Measurements from ENCODE around the gene MCC. TPM values are rescaled to one million over a fixed set of nuclear protein-coding genes. Genes with fewer than 3 reads are reported as not detected.

The MCC gene
- total and polyA plus RNA-seq, 4 donors, result 9.0 to 47.3 (median 14.7) TPM

DNA sequence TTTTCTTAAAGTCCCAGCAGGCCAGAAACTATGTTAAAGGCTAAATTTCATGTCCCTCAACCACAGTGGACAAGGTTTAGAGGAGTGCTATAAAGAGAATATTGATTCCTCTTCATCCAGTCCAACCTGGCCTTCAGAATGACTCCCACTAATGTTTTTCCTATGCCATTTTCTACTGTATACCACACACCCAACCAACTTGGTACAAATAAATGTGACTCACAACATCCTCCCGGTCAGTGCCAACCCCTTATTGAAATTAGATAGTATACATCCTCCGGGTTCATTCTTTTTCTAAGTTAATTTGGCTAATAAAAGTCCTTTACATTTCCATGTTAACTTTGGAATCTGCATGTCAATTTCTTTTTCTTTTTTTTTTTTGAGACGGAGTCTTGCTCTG is 268.6 kb downstream of the MCC start:
- TF ChIP-seq EGR1 (IDR thresholded peaks at IDR 0.05; ENCODE audit: low read depth in 2 of 2), result no peak
- TF ChIP-seq GABPA (IDR thresholded peaks at IDR 0.05 in 1 of 2, conservative IDR thresholded peaks at IDR 0.05 in 1 of 2), result no peak
- TF ChIP-seq FOXA1 (IDR thresholded peaks at IDR 0.05), result no peak
- TF ChIP-seq RAD21 (IDR thresholded peaks at IDR 0.05), result no peak
- TF ChIP-seq, protein P1, sequence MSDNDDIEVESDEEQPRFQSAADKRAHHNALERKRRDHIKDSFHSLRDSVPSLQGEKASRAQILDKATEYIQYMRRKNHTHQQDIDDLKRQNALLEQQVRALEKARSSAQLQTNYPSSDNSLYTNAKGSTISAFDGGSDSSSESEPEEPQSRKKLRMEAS (IDR thresholded peaks at IDR 0.05), result no peak
- no peak for TF ChIP-seq FOXA2 (IDR thresholded peaks at IDR 0.05)
- H3K27ac ChIP-seq (ENCODE audit: low read depth in 1 of 2, low read length in 2 of 2), result no peak overlapping the region
- 94% methylated on average over 2 of the region's 3 CpGs for WGBS

GRCh38 chr5:113218906-113219517 is 269.2 kb downstream of the MCC start:
- Histone ChIP-seq H3K9ac (ENCODE audit: low read depth in 1 of 2, low read length in 2 of 2) (peak overlapping the region; percentile 22 to 89), H3K36me3 (ENCODE audit: control insufficient read depth in 4 of 4, insufficient read depth in 3 of 4, low read depth in 1 of 4, low read length in 3 of 4) (no peaks in the 10 kb centered on the region), H3K4me1 (ENCODE audit: control insufficient read depth in 4 of 4, insufficient read depth in 4 of 4, low read length in 3 of 4) (peaks cover 0 to 22% (median 3%) of the 10 kb centered on the region in 4 donors), H3K4me3 (ENCODE audit: low read depth in 1 of 3, low read length in 3 of 3) (peak overlapping the region in 1 of 3 donors; percentile 11), H3K27ac (ENCODE audit: low read depth in 1 of 2, low read length in 2 of 2) (peak overlapping the region in 1 of 2 donors; percentile 75), H3K9me3 (ENCODE audit: control insufficient read depth in 4 of 4, low read length in 3 of 4) (no peaks in the 10 kb centered on the region), H3K27me3 (ENCODE audit: control insufficient read depth in 4 of 4, insufficient read depth in 4 of 4, low read length in 3 of 4) (no peaks in the 10 kb centered on the region)
- TF ChIP-seq REST (IDR thresholded peaks at IDR 0.05) (no peak), RAD21 (IDR thresholded peaks at IDR 0.05) (no peak), NR2F2 (IDR thresholded peaks at IDR 0.05) (peak; percentile 29), JUND (IDR thresholded peaks at IDR 0.05) (no peak)
- WGBS, result 22% methylated on average over 7 of the region's 7 CpGs
- no peak for DNase-seq (ENCODE audit: low spot score)

More for the DNA sequence above, 268.6 kb downstream of the MCC start:
- H3K4me1 ChIP-seq (ENCODE audit: control insufficient read depth in 4 of 4, insufficient read depth in 4 of 4, low read length in 3 of 4), result peaks cover 0 to 25% (median 7%) of the 10 kb centered on the region in 4 donors
- no peak overlapping the region for H3K9ac ChIP-seq (ENCODE audit: low read depth in 1 of 2, low read length in 2 of 2)
- no peaks in the 10 kb centered on the region for H3K9me3 ChIP-seq (ENCODE audit: control insufficient read depth in 4 of 4, low read length in 3 of 4)
- no peak overlapping the region for H3K4me3 ChIP-seq (ENCODE audit: low read depth in 1 of 3, low read length in 3 of 3)
- H3K36me3 ChIP-seq (ENCODE audit: control insufficient read depth in 4 of 4, insufficient read depth in 3 of 4, low read depth in 1 of 4, low read length in 3 of 4), result no peaks in the 10 kb centered on the region
- DNase-seq (ENCODE audit: low spot score), result no peak
- H3K27me3 ChIP-seq (ENCODE audit: control insufficient read depth in 4 of 4, insufficient read depth in 4 of 4, low read length in 3 of 4), result no peaks in the 10 kb centered on the region

DNA sequence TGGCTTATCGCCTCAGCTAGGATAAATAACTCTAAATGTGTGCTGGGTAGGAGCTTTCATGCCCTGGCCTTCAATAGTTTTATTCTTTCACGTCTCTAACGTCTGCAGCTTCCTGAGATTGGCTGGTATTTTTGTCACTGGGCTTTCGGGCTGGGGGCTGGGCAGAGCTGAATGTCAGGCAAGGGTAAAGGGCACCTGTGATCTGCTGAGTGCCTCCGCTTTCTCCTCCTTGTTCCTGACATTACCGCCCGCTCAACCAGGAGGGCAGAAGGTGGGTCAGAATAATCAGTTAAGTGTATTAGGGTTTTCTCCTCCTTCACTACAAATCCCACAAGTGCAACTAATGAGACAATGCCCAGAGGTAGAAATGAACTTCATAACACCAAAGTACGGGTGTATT is 270.1 kb downstream of the MCC start:
- no peaks in the 10 kb centered on the region for H3K36me3 ChIP-seq (ENCODE audit: control insufficient read depth in 4 of 4, insufficient read depth in 3 of 4, low read depth in 1 of 4, low read length in 3 of 4)
- H3K4me1 ChIP-seq (ENCODE audit: control insufficient read depth in 4 of 4, insufficient read depth in 4 of 4, low read length in 3 of 4), result peaks cover 0 to 22% (median 4%) of the 10 kb centered on the region in 4 donors
- peak overlapping the region; percentile 75 to 79 for H3K27ac ChIP-seq (ENCODE audit: low read depth in 1 of 2, low read length in 2 of 2)
- DNase-seq (ENCODE audit: low spot score), result no peak
- WGBS, result 26% methylated on average over 8 of the region's 8 CpGs
- H3K9me3 ChIP-seq (ENCODE audit: control insufficient read depth in 4 of 4, low read length in 3 of 4), result no peaks in the 10 kb centered on the region
- no peaks in the 10 kb centered on the region for H3K27me3 ChIP-seq (ENCODE audit: control insufficient read depth in 4 of 4, insufficient read depth in 4 of 4, low read length in 3 of 4)
- peak overlapping the region; percentile 12 to 89 for H3K9ac ChIP-seq (ENCODE audit: low read depth in 1 of 2, low read length in 2 of 2)
- H3K4me3 ChIP-seq (ENCODE audit: low read depth in 1 of 3, low read length in 3 of 3), result peak overlapping the region; percentile 14 to 53 (median 24)
- peak; percentile 68 to 75 for TF ChIP-seq HNF4A (conservative IDR thresholded peaks at IDR 0.05)
- peak; percentile 22 for TF ChIP-seq HNF4G (IDR thresholded peaks at IDR 0.05)
- no peak for TF ChIP-seq FOXA1 (IDR thresholded peaks at IDR 0.05)
- TF ChIP-seq GABPA (IDR thresholded peaks at IDR 0.05 in 1 of 2, conservative IDR thresholded peaks at IDR 0.05 in 1 of 2), result no peak
- peak in 1 of 2 donors; percentile 56 for TF ChIP-seq RAD21 (IDR thresholded peaks at IDR 0.05)
- no peak for TF ChIP-seq ATF3 (IDR thresholded peaks at IDR 0.05)
- peak; percentile 59 for TF ChIP-seq REST (IDR thresholded peaks at IDR 0.05)
- TF ChIP-seq NR2F2 (IDR thresholded peaks at IDR 0.05), result peak; percentile 13
- TF ChIP-seq SP1 (IDR thresholded peaks at IDR 0.05), result peak; percentile 71
- TF ChIP-seq EGR1 (IDR thresholded peaks at IDR 0.05; ENCODE audit: low read depth in 2 of 2), result no peak
- no peak for TF ChIP-seq JUND (IDR thresholded peaks at IDR 0.05)
- TF ChIP-seq, protein P2, sequence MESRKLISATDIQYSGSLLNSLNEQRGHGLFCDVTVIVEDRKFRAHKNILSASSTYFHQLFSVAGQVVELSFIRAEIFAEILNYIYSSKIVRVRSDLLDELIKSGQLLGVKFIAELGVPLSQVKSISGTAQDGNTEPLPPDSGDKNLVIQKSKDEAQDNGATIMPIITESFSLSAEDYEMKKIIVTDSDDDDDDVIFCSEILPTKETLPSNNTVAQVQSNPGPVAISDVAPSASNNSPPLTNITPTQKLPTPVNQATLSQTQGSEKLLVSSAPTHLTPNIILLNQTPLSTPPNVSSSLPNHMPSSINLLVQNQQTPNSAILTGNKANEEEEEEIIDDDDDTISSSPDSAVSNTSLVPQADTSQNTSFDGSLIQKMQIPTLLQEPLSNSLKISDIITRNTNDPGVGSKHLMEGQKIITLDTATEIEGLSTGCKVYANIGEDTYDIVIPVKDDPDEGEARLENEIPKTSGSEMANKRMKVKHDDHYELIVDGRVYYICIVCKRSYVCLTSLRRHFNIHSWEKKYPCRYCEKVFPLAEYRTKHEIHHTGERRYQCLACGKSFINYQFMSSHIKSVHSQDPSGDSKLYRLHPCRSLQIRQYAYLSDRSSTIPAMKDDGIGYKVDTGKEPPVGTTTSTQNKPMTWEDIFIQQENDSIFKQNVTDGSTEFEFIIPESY (IDR thresholded peaks at IDR 0.05), result no peak
- peak; percentile 85 for TF ChIP-seq TAF1 (conservative IDR thresholded peaks at IDR 0.05)
- TF ChIP-seq FOXA2 (IDR thresholded peaks at IDR 0.05), result no peak
- TF ChIP-seq YY1 (IDR thresholded peaks at IDR 0.05), result peak; percentile 57
- peak; percentile 65 to 68 for TF ChIP-seq RXRA (IDR thresholded peaks at IDR 0.05)

All from liver (tissue), 9 donors.